Liver (tissue), 9 donors: ENCODE results near the gene AMPD3. TPM values are rescaled to one million over a fixed set of nuclear protein-coding genes. Genes with fewer than 3 reads are reported as not detected.

Experiments
- DNase-seq: peaks from one replicate; pipeline ENCODE4 v3.0.0-alpha.2; 2017; ENCODE audit warnings: low spot score
- H3K27ac ChIP-seq, 2 donors: one replicate each; pipeline ENCODE4 v1.7.0; 2013; ENCODE audit warnings: inconsistent platforms in 2 of 2, low read length in 2 of 2, control low read depth in 1 of 2, low read depth in 1 of 2, mild to moderate bottlenecking in 1 of 2
- H3K27me3 ChIP-seq, 4 donors: one replicate each; pipeline versions ENCODE4 v1.6.1 to v1.7.0; 2013; ENCODE audit warnings: low read length in 3 of 4, inconsistent platforms in 1 of 4, mild to moderate bottlenecking in 1 of 4, moderate library complexity in 1 of 4; ENCODE audit not compliant: control insufficient read depth in 4 of 4, insufficient read depth in 4 of 4
- H3K36me3 ChIP-seq, 4 donors: one replicate each; pipeline versions ENCODE4 v1.6.1 to v1.7.0; 2013; ENCODE audit warnings: low read length in 3 of 4, mild to moderate bottlenecking in 3 of 4, low read depth in 1 of 4, moderate library complexity in 1 of 4; ENCODE audit not compliant: control insufficient read depth in 4 of 4, insufficient read depth in 3 of 4
- H3K4me1 ChIP-seq, 4 donors: one replicate each; pipeline versions ENCODE4 v1.6.1 to v1.7.0; 2013; ENCODE audit warnings: low read length in 3 of 4, mild to moderate bottlenecking in 3 of 4, moderate library complexity in 1 of 4; ENCODE audit not compliant: control insufficient read depth in 4 of 4, insufficient read depth in 4 of 4
- H3K4me3 ChIP-seq, 3 donors: one replicate each; pipeline versions ENCODE4 v1.6.1 to v1.7.0; 2013; ENCODE audit warnings: low read length in 3 of 3, control low read depth in 1 of 3, low read depth in 1 of 3, mild to moderate bottlenecking in 1 of 3
- H3K9ac ChIP-seq, 2 donors: one replicate each; pipeline ENCODE4 v1.7.0; 2013; ENCODE audit warnings: low read length in 2 of 2, mild to moderate bottlenecking in 2 of 2, moderate library complexity in 2 of 2, control low read depth in 1 of 2, low read depth in 1 of 2
- H3K9me3 ChIP-seq, 4 donors: one replicate each; pipeline versions ENCODE4 v1.6.1 to v1.7.0; 2013; ENCODE audit warnings: low read length in 3 of 4; ENCODE audit not compliant: control insufficient read depth in 4 of 4
- ATF3 ChIP-seq: IDR thresholded peaks from 2 replicates; pipeline ENCODE4 v1.6.1; 2016; ENCODE audit warnings: antibody characterized with exemption
- CTCF ChIP-seq: fragments of 150-350 bp; IDR thresholded peaks from 2 replicates; pipeline ENCODE4 v1.5.1; 2017; ENCODE audit warnings: improper control_type of control experiment, low read depth, low read length; ENCODE audit not compliant: missing input control
- EGR1 ChIP-seq, 2 donors: IDR thresholded peaks; 2 replicates each; pipeline ENCODE4 v1.6.1; 2016 to 2018; ENCODE audit warnings: antibody characterized with exemption in 2 of 2, low read depth in 2 of 2
- FOXA1 ChIP-seq: IDR thresholded peaks from 2 replicates; pipeline ENCODE4 v1.6.1; 2016; ENCODE audit warnings: antibody characterized with exemption
- FOXA2 ChIP-seq: IDR thresholded peaks from 2 replicates; pipeline ENCODE4 v1.6.1; 2016; ENCODE audit warnings: antibody characterized with exemption
- GABPA ChIP-seq, 2 donors: IDR thresholded peaks in 1 of 2; conservative IDR thresholded peaks in 1 of 2; 2 replicates each; pipeline ENCODE4 v1.6.1; 2016; ENCODE audit warnings: antibody characterized with exemption in 2 of 2, mild to moderate bottlenecking in 1 of 2, moderate library complexity in 1 of 2
- HNF4A ChIP-seq, 2 donors: conservative IDR thresholded peaks; 2 replicates each; pipeline ENCODE4 v1.6.1; 2016; ENCODE audit warnings: antibody characterized with exemption in 2 of 2, mild to moderate bottlenecking in 2 of 2
- HNF4G ChIP-seq: IDR thresholded peaks from 2 replicates; pipeline ENCODE4 v1.6.1; 2016; ENCODE audit warnings: antibody characterized with exemption
- JUND ChIP-seq, 2 donors: IDR thresholded peaks; 2 replicates each; pipeline ENCODE4 v1.6.1; 2016; ENCODE audit warnings: antibody characterized with exemption in 2 of 2
- MAX ChIP-seq: IDR thresholded peaks from 2 replicates; pipeline ENCODE4 v1.6.1; 2016; ENCODE audit warnings: antibody characterized with exemption
- NR2F2 ChIP-seq: IDR thresholded peaks from 2 replicates; pipeline ENCODE4 v1.6.1; 2016; ENCODE audit warnings: antibody characterized with exemption
- RAD21 ChIP-seq, 2 donors: IDR thresholded peaks; 2 replicates each; pipeline ENCODE4 v1.6.1; 2016; ENCODE audit warnings: antibody characterized with exemption in 2 of 2, mild to moderate bottlenecking in 2 of 2
- REST ChIP-seq: IDR thresholded peaks from 2 replicates; pipeline ENCODE4 v1.6.1; 2016; ENCODE audit warnings: antibody characterized with exemption, mild to moderate bottlenecking
- RXRA ChIP-seq, 2 donors: IDR thresholded peaks; 2 replicates each; pipeline ENCODE4 v1.6.1; 2017 to 2018; ENCODE audit warnings: antibody characterized with exemption in 2 of 2, mild to moderate bottlenecking in 1 of 2
- SP1 ChIP-seq: IDR thresholded peaks from 2 replicates; pipeline ENCODE4 v1.6.1; 2018; ENCODE audit warnings: antibody characterized with exemption, mild to moderate bottlenecking
- TAF1 ChIP-seq: conservative IDR thresholded peaks from 2 replicates; pipeline ENCODE4 v1.6.1; 2016; ENCODE audit warnings: antibody characterized with exemption, mild to moderate bottlenecking
- YY1 ChIP-seq: IDR thresholded peaks from 2 replicates; pipeline ENCODE4 v1.6.1; 2016; ENCODE audit warnings: antibody characterized with exemption, mild to moderate bottlenecking
- ZBTB33 ChIP-seq: IDR thresholded peaks from 2 replicates; pipeline ENCODE4 v1.6.1; 2016; ENCODE audit warnings: antibody characterized with exemption
- WGBS: extraction: QIAGEN DNeasy Blood & Tissue Kit; methylation state at CpG from one replicate; pipeline ENCODE4 v1.1.7; 2013; 5-methylcytosine and 5-hydroxymethylcytosine counted together
- polyA plus RNA-seq, 2 donors: library from polyadenylated mRNA; stranded (reverse) in 1 of 2; unstranded in 1 of 2; fragments of 200-250 nt in 1 of 2; fragments of >200 nt in 1 of 2; fragmentation: Nextera tagmentation in 1 of 2; extraction: Ambion mirVana in 1 of 2; gene quantifications; one replicate each; pipeline versions ENCODE4 v1.2.1 to v1.2.3, GENCODE V29; 2013 to 2015
- total RNA-seq, 2 donors: library from RNA; depleted of rRNA; stranded (reverse); fragments of >200 nt; gene quantifications; one replicate each; pipeline ENCODE4 v1.2.3, GENCODE V29; 2014
- donor health status: healthy.
- donor health status: healthy.
- donor health status: healthy.
- donor health status: healthy.
- donor health status: healthy.

The AMPD3 gene
- total and polyA plus RNA-seq, 4 donors: 0.40 to 7.4 (median 1.1) TPM

GRCh38 chr11:10540915-10541560 lies 86.0 kb downstream of the AMPD3 start, which contains the start of gene RNF141:
RNF141 (minus strand) TSS chr11:10541187; CDS start chr11:10534158, 7,029 bp downstream.
- Histone ChIP-seq H3K27me3 (no peaks in the 10 kb centered on the region), H3K9ac (peak within 1 kb of the TSS; percentile 82 to 98), H3K27ac (peak within 1 kb of the TSS; percentile 77 to 87), H3K36me3 (no peaks in the 10 kb centered on the region), H3K4me1 (peaks cover 0 to 10% (median 7%) of the 10 kb centered on the region in 4 donors), H3K4me3 (peak within 1 kb of the TSS; percentile 88 to 91 (median 91)), H3K9me3 (no peaks in the 10 kb centered on the region)
- WGBS: 1% methylated on average over 54 of the region's 54 CpGs
- TF ChIP-seq HNF4G (no peak), ZBTB33 (no peak), GABPA (IDR thresholded peaks at IDR 0.05 in 1 of 2, conservative IDR thresholded peaks at IDR 0.05 in 1 of 2) (no peak), NR2F2 (no peak), FOXA2 (no peak), RXRA (IDR thresholded peaks at IDR 0.05) (no peak), FOXA1 (no peak), REST (no peak), MAX (no peak), TAF1 (no peak), YY1 (peak; percentile 85), JUND (IDR thresholded peaks at IDR 0.05) (no peak), SP1 (peak; percentile 62), RAD21 (IDR thresholded peaks at IDR 0.05) (peak in 1 of 2 donors; percentile 65), EGR1 (IDR thresholded peaks at IDR 0.05; ENCODE audit: low read depth in 2 of 2) (no peak), CTCF (peak; percentile 75)
- DNase-seq: peak; percentile 99

GRCh38 chr11:10541561-10541930 lies 86.5 kb downstream of the AMPD3 start:
- no peak for TF ChIP-seq YY1
- no peak for TF ChIP-seq CTCF
- no peak for TF ChIP-seq FOXA1
- no peak for TF ChIP-seq RXRA (IDR thresholded peaks at IDR 0.05)
- TF ChIP-seq ATF3: no peak
- no peak for TF ChIP-seq TAF1
- no peak for TF ChIP-seq REST
- no peak for TF ChIP-seq HNF4A (conservative IDR thresholded peaks at IDR 0.05)
- H3K27ac ChIP-seq: no peak overlapping the region
- peak overlapping the region in 2 of 3 donors; percentile 41 to 91 for H3K4me3 ChIP-seq
- no peaks in the 10 kb centered on the region for H3K27me3 ChIP-seq
- DNase-seq: no peak
- H3K9me3 ChIP-seq: no peaks in the 10 kb centered on the region
- no peaks in the 10 kb centered on the region for H3K36me3 ChIP-seq
- 57% methylated on average over 5 of the region's 5 CpGs for WGBS
- no peak overlapping the region for H3K9ac ChIP-seq
- H3K4me1 ChIP-seq: peaks cover 0 to 10% (median 7%) of the 10 kb centered on the region in 4 donors
